Tibial nerve (tissue), 3 donors: ENCODE results near the gene RAPGEF6.

Experiments used
- CTCF ChIP-seq, 5 experiments: fragments of 200-600 bp in 3 of 5; fragments of 450-650 bp in 2 of 5; sonication (generic) in 3 of 5; IDR thresholded peaks; one replicate each; pipeline ENCODE4 v1.5.1; 2016 to 2019; ENCODE audit warnings: antibody characterized with exemption in 5 of 5, mild to moderate bottlenecking in 3 of 5, moderate library complexity in 2 of 5
- POLR2A ChIP-seq, 2 donors: fragments of 450-650 bp; IDR thresholded peaks; one replicate each; pipeline ENCODE4 v1.6.1; 2017; ENCODE audit warnings: antibody characterized with exemption in 2 of 2, mild to moderate bottlenecking in 2 of 2, moderate library complexity in 2 of 2

GRCh38 chr5:131635684-131636572, 899 bp upstream of the RAPGEF6 start:
- TF ChIP-seq CTCF (IDR thresholded peaks at IDR 0.05) = no peak
- no peak for TF ChIP-seq POLR2A (IDR thresholded peaks at IDR 0.05)
